NB4 (cell line): ENCODE data around the gene NT5C.

Source experiments
- DNase-seq: peaks from one replicate; pipeline ENCODE4 v3.0.0; 2010; ENCODE audit warnings: low read depth
- H3K4me3 ChIP-seq: one replicate; pipeline ENCODE4 v1.5.1; 2011; ENCODE audit warnings: mild to moderate bottlenecking, low read depth, low read length, moderate library complexity
- MYC ChIP-seq: IDR thresholded peaks from 2 replicates; pipeline ENCODE4 v1.6.1; 2011; ENCODE audit warnings: low read depth, low read length
- POLR2A ChIP-seq: IDR thresholded peaks from 2 replicates; pipeline ENCODE4 v1.6.1; 2011; ENCODE audit warnings: mild to moderate bottlenecking; ENCODE audit not compliant: insufficient read length; ENCODE audit errors: extremely low read depth
- TF ChIP-seq, protein P1 (sequence below): IDR thresholded peaks from 2 replicates; pipeline ENCODE4 v1.6.1; 2011; ENCODE audit warnings: low read depth, low read length
- TF ChIP-seq, protein P2 (sequence below): IDR thresholded peaks from one replicate; pipeline ENCODE4 v1.5.1; 2012; ENCODE audit warnings: low read depth, low read length

The NT5C gene

DNA sequence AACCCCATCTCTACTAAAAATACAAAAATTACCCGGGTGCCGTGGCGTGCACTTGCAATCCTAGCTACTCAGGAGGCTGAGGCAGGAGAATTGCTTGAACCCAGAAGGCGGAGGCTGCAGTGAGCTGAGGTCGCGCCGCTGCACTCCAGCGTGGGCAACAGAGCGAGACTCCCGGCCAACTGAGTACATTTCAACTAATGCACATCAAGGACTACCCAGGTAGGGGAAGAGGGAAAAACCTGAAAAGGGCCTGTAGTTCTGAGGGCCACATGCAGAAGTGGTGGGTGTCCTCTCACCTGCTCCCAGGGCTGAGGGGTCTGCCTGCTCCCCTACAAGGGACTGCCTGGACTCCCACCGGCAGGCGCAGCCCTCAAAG is 44.4 kb downstream of the NT5C start:
- H3K4me3 ChIP-seq: peak overlapping the region; percentile 62
- TF ChIP-seq POLR2A: no peak
- TF ChIP-seq, protein P1, sequence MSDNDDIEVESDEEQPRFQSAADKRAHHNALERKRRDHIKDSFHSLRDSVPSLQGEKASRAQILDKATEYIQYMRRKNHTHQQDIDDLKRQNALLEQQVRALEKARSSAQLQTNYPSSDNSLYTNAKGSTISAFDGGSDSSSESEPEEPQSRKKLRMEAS: no peak
- TF ChIP-seq, protein P2, sequence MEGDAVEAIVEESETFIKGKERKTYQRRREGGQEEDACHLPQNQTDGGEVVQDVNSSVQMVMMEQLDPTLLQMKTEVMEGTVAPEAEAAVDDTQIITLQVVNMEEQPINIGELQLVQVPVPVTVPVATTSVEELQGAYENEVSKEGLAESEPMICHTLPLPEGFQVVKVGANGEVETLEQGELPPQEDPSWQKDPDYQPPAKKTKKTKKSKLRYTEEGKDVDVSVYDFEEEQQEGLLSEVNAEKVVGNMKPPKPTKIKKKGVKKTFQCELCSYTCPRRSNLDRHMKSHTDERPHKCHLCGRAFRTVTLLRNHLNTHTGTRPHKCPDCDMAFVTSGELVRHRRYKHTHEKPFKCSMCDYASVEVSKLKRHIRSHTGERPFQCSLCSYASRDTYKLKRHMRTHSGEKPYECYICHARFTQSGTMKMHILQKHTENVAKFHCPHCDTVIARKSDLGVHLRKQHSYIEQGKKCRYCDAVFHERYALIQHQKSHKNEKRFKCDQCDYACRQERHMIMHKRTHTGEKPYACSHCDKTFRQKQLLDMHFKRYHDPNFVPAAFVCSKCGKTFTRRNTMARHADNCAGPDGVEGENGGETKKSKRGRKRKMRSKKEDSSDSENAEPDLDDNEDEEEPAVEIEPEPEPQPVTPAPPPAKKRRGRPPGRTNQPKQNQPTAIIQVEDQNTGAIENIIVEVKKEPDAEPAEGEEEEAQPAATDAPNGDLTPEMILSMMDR: no peak
- TF ChIP-seq MYC: no peak
- no peak for DNase-seq

DNA sequence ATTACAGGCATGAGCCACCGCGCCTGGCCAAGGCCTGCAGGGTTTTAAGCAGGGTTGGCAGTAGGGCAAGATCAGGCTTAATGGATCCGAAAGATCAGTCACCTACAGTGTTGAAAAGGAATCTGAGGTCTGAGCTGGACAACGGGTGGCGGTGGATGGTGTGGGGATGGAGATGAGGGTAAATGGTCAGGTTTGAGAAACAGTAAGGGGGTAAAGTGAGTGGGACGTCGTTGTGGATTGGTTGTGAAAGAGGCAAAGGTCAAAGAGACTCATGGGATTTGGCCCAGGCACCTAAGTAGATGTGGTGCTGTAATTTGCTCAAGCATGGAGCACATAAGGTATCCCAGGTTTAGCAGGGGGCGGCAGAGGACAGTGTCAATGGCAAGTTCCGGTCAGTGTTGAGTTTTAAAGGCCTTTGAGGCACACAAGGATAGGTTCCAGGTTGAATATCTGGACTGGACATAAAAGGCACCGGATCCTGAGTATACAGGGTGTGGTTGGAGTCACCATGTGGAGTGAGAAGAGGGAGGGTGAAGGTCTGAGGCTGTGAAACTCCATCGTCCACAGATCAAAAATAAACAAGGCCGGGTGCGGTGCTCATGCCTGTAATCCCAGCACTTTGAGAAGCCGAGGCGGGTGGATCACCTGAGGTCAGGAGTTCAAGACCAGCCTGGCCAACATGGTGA is 44.9 kb downstream of the NT5C start:
- TF ChIP-seq MYC (no peak), POLR2A (no peak)
- TF ChIP-seq, protein P2: no peak
- TF ChIP-seq, protein P1: no peak
- no peak overlapping the region for H3K4me3 ChIP-seq
- no peak for DNase-seq

DNA sequence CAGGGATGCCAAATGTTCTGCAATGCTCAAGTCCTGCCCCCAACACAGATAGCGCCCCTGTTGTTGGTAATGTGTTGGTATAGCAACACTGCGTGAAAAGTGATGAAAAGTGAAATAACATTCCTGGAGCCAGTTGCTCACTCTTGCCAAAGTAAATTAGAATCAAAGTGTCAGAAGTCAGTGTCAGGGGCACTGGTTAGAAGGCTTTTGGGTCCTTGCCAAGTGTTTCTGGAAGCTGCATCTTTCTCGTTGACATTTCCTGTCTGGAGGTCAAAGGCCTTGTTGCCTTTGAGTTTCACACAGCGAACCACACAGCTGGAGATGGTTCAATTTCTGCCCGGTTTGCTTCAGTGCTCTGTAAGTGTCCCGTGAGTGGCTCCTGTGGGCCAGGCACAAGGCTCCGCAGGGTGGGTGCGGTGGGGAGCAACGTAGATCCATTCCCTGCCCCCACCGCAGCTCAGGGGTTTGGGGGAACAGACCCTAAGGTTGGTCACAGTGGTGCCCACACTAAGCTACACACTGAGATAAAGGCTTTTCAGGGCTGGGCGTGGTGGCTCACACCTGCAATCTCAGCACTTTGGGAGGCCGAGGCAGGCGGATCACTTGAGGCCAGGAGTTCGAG is 47.4 kb downstream of the NT5C start:
- no peak overlapping the region for H3K4me3 ChIP-seq
- no peak for DNase-seq
- no peak for TF ChIP-seq MYC
- TF ChIP-seq POLR2A: no peak
- TF ChIP-seq, protein P2: no peak
- TF ChIP-seq, protein P1: no peak

DNA sequence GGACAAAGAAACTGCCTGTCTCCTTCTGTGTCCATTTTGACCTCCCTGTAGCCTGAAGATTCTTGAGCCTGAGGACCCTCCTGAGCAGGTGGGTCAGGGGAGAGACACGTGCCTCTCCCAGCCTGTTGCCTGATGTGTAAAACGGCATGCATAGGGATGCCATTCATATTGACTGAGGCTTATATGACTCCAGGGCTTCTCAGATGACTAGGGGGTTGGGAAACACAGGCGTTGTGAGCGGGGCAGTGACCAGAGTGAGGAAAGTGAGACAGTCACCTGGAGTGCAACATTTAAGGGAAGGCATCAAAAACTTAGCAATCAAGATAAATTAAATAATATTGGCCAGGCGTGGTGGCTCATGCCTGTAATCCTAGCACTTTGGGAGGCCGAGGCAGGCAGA is 48.9 kb downstream of the NT5C start:
- no peak overlapping the region for H3K4me3 ChIP-seq
- TF ChIP-seq MYC (no peak), POLR2A (no peak)
- TF ChIP-seq, protein P2: no peak
- TF ChIP-seq, protein P1: no peak
- no peak for DNase-seq

DNA sequence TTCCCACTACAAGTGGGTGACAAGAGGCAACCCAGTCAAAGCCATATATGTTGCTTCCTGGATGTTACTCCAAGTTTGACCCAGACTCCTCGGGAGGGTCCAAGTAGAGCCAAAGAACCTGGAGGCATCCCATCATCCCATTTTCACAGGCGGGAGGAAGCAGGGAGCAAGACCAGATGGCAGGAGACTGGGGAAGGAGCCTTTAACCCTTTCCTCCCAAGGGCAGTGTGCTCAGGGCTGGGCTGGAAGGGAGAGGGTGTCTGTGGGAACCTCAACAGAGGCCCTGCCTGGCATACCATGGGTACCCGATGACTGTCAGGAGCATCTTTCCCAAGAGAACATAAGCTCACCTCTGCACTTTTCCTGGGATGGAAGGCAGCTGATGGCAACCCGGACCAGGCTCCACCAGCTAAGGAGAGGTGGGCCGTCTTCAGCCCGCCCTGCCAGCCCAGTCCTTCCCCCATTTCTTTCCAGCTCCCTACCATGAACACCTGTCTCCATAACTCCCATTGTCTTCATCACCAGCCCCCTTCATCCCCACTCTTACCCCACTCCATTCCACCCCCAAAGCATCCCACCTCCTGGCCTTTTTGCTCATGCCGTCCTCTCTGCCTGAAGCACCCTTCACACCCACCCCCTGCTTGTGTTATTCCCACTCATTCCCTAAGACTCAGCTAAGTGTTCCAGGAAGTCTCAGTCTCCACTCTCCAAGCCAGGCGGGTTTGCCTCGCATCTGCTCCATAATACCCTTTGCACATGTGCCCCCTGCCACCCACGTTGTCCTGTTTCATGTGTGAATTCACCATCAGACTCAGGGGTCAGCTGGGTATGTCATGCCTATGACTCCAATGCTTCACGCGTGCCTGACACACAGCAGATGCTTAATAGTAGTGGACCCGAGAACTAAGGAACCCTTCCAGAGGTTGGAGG is 49.7 kb downstream of the NT5C start:
- no peak for TF ChIP-seq POLR2A
- TF ChIP-seq, protein P1: no peak
- TF ChIP-seq, protein P2: no peak
- TF ChIP-seq MYC: no peak
- no peak overlapping the region for H3K4me3 ChIP-seq
- no peak for DNase-seq
